Neuronal stem cell (in vitro differentiated cells): Measurements from ENCODE around the gene ARFGAP3.

ENCODE experiments used
- DNase-seq: peaks from one replicate; pipeline ENCODE4 v3.0.0-alpha.2; 2013; ENCODE audit warnings: low spot score
- H2AFZ ChIP-seq: one replicate; pipeline ENCODE4 v1.6.1; 2013; ENCODE audit warnings: mild to moderate bottlenecking, low read length, inconsistent platforms
- H2AK5ac ChIP-seq: 2 replicates; pipeline ENCODE4 v1.6.1; 2013; ENCODE audit warnings: low read depth, mild to moderate bottlenecking, inconsistent platforms, low read length, moderate library complexity, mixed read lengths
- H2BK120ac ChIP-seq: 2 replicates; pipeline ENCODE4 v1.6.1; 2013; ENCODE audit warnings: low read depth, mild to moderate bottlenecking, inconsistent platforms, low read length, moderate library complexity, mixed read lengths
- H2BK12ac ChIP-seq: one replicate; pipeline ENCODE4 v1.6.1; 2013; ENCODE audit warnings: low read length, inconsistent platforms
- H2BK15ac ChIP-seq: 2 replicates; pipeline ENCODE4 v1.6.1; 2013; ENCODE audit warnings: mild to moderate bottlenecking, low read length, inconsistent platforms, mixed read lengths
- H2BK5ac ChIP-seq: one replicate; pipeline ENCODE4 v1.6.1; 2013; ENCODE audit warnings: inconsistent platforms, mild to moderate bottlenecking, low read length, moderate library complexity
- H3K14ac ChIP-seq: one replicate; pipeline ENCODE4 v1.6.1; 2013; ENCODE audit warnings: low read length, inconsistent platforms
- H3K18ac ChIP-seq: 2 replicates; pipeline ENCODE4 v1.6.1; 2013; ENCODE audit warnings: low read length, inconsistent platforms
- H3K23ac ChIP-seq: 2 replicates; pipeline ENCODE4 v1.6.1; 2013; ENCODE audit warnings: low read depth, mild to moderate bottlenecking, mixed read lengths, low read length, inconsistent platforms; ENCODE audit not compliant: poor library complexity
- H3K27ac ChIP-seq: replicated peaks from 3 replicates; pipeline ENCODE4 v1.5.1; 2013; ENCODE audit warnings: low read length, inconsistent platforms
- H3K27me3 ChIP-seq, 3 experiments: 2 replicates each; pipeline ENCODE4 v1.6.1; 2013; ENCODE audit warnings: low read length in 3 of 3, mild to moderate bottlenecking in 2 of 3, inconsistent platforms in 1 of 3, low read depth in 1 of 3, mixed read lengths in 1 of 3, moderate library complexity in 1 of 3; ENCODE audit not compliant: control insufficient read depth in 3 of 3, insufficient read depth in 3 of 3
- H3K36me3 ChIP-seq, 2 donors: replicated peaks in 1 of 2; 2 replicates each; pipeline ENCODE4 v1.6.1; 2013; ENCODE audit warnings: low read length in 2 of 2; ENCODE audit not compliant: control insufficient read depth in 2 of 2, insufficient read depth in 2 of 2
- H3K4ac ChIP-seq: 2 replicates; pipeline ENCODE4 v1.6.1; 2013; ENCODE audit warnings: inconsistent platforms, mild to moderate bottlenecking, low read length, moderate library complexity
- H3K4me1 ChIP-seq, 2 donors: 1 replicate in 1 of 2; 2 replicates in 1 of 2; pipeline ENCODE4 v1.6.1; 2013; ENCODE audit warnings: low read length in 2 of 2, low read depth in 1 of 2; ENCODE audit not compliant: control insufficient read depth in 2 of 2, insufficient read depth in 1 of 2
- H3K4me2 ChIP-seq: one replicate; pipeline ENCODE4 v1.6.1; 2013; ENCODE audit warnings: mild to moderate bottlenecking, low read length, inconsistent platforms; ENCODE audit not compliant: insufficient read depth, poor library complexity, severe bottlenecking
- H3K4me3 ChIP-seq, 2 donors: 2 replicates each; pipeline ENCODE4 v1.5.1; 2013; ENCODE audit warnings: low read length in 2 of 2, mild to moderate bottlenecking in 2 of 2, inconsistent platforms in 1 of 2, moderate library complexity in 1 of 2
- H3K79me1 ChIP-seq: one replicate; pipeline ENCODE4 v1.6.1; 2013; ENCODE audit warnings: low read depth, mild to moderate bottlenecking, inconsistent platforms, low read length, moderate library complexity
- H3K9ac ChIP-seq: one replicate; pipeline ENCODE4 v1.6.1; 2013; ENCODE audit warnings: mild to moderate bottlenecking, low read depth, low read length, inconsistent platforms; ENCODE audit not compliant: poor library complexity
- H3K9me3 ChIP-seq, 2 donors: replicated peaks in 1 of 2; 2 replicates each; pipeline versions ENCODE3 to v1.6.1; 2013; ENCODE audit warnings: low read length in 2 of 2, mild to moderate bottlenecking in 2 of 2, inconsistent platforms in 1 of 2, low read depth in 1 of 2, mixed read lengths in 1 of 2, moderate library complexity in 1 of 2; ENCODE audit not compliant: control insufficient read depth in 2 of 2, insufficient read depth in 1 of 2
- H4K8ac ChIP-seq: one replicate; pipeline ENCODE4 v1.6.1; 2013; ENCODE audit warnings: low read depth, mild to moderate bottlenecking, inconsistent platforms, low read length, moderate library complexity
- H4K91ac ChIP-seq: one replicate; pipeline ENCODE4 v1.6.1; 2013; ENCODE audit warnings: low read length, low read depth, mild to moderate bottlenecking, inconsistent platforms; ENCODE audit not compliant: poor library complexity
- WGBS, 2 donors: extraction: QIAGEN DNeasy Blood & Tissue Kit; methylation state at CpG; one replicate each; pipeline ENCODE4 v1.1.7; 2013; ENCODE audit warnings: missing lambda C conversion rate in 2 of 2, mixed read lengths in 1 of 2; ENCODE audit not compliant: insufficient read length in 2 of 2, insufficient replicate concordance in 1 of 2; ENCODE audit errors: extremely low coverage in 2 of 2; 5-methylcytosine and 5-hydroxymethylcytosine counted together

ARFGAP3 gene

GRCh38 chr22:42877158-42877557 lies 20.1 kb upstream of the ARFGAP3 start:
- Histone ChIP-seq H2BK120ac (no peak overlapping the region), H4K91ac (no peak overlapping the region), H3K79me1 (peaks cover 2% of the 10 kb centered on the region), H3K4me2 (no peak overlapping the region), H3K9ac (no peak overlapping the region), H3K27me3 (no peaks in the 10 kb centered on the region), H2BK12ac (no peak overlapping the region), H3K27ac (no peak overlapping the region), H3K9me3 (peaks cover 0 to 2% of the 10 kb centered on the region in 2 donors), H3K14ac (no peak overlapping the region), H3K4me3 (no peak overlapping the region), H2AK5ac (no peak overlapping the region), H2BK5ac (no peak overlapping the region), H3K36me3 (peaks cover 46 to 97% of the 10 kb centered on the region in 2 donors), H3K18ac (no peak overlapping the region), H3K23ac (no peak overlapping the region), H3K4me1 (no peaks in the 10 kb centered on the region), H4K8ac (no peak overlapping the region), H3K4ac (no peak overlapping the region), H2BK15ac (no peak overlapping the region), H2AFZ (no peak overlapping the region)
- no peak for DNase-seq
- no CpG with 5 or more reads among the region's 8 CpGs for WGBS, 2 donors

GRCh38 chr22:42876041-42876440 lies 19.0 kb upstream of the ARFGAP3 start:
- H3K27ac ChIP-seq, result no peak overlapping the region
- no peak overlapping the region for H3K4me2 ChIP-seq
- no peak overlapping the region for H2BK120ac ChIP-seq
- no peaks in the 10 kb centered on the region for H3K27me3 ChIP-seq
- H3K18ac ChIP-seq, result no peak overlapping the region
- H4K8ac ChIP-seq, result no peak overlapping the region
- peak overlapping the region; percentile 56 for H3K14ac ChIP-seq
- no peak overlapping the region for H3K4me3 ChIP-seq
- H3K9me3 ChIP-seq, result peaks cover 0 to 2% of the 10 kb centered on the region in 2 donors
- no peak overlapping the region for H2BK12ac ChIP-seq
- H3K79me1 ChIP-seq, result peaks cover 2% of the 10 kb centered on the region
- no peak overlapping the region for H2BK5ac ChIP-seq
- H2BK15ac ChIP-seq, result no peak overlapping the region
- no CpG with 5 or more reads among the region's 17 CpGs for WGBS, 2 donors
- peaks cover 52 to 97% of the 10 kb centered on the region in 2 donors for H3K36me3 ChIP-seq
- no peak overlapping the region for H4K91ac ChIP-seq
- peak overlapping the region; percentile 85 for H3K23ac ChIP-seq
- no peak for DNase-seq
- H2AFZ ChIP-seq, result no peak overlapping the region
- peak overlapping the region; percentile 21 for H3K9ac ChIP-seq
- no peak overlapping the region for H2AK5ac ChIP-seq
- no peak overlapping the region for H3K4ac ChIP-seq
- H3K4me1 ChIP-seq, result no peaks in the 10 kb centered on the region

- Histone ChIP-seq H4K91ac (no peak overlapping the region), H2BK120ac (no peak overlapping the region), H4K8ac (no peak overlapping the region), H2BK5ac (no peak overlapping the region), H3K23ac (no peak overlapping the region), H3K27ac (no peak overlapping the region), H2AFZ (no peak overlapping the region), H3K27me3 (no peaks in the 10 kb centered on the region), H3K4me3 (no peak overlapping the region), H3K36me3 (peaks cover 49 to 96% of the 10 kb centered on the region in 2 donors), H3K4me2 (no peak overlapping the region), H3K9ac (no peak overlapping the region), H3K4ac (no peak overlapping the region), H3K14ac (no peak overlapping the region), H2BK12ac (no peak overlapping the region), H3K18ac (no peak overlapping the region), H3K9me3 (peaks cover 0 to 2% of the 10 kb centered on the region in 2 donors), H3K79me1 (peaks cover 2% of the 10 kb centered on the region), H2BK15ac (no peak overlapping the region), H2AK5ac (no peak overlapping the region), H3K4me1 (no peaks in the 10 kb centered on the region)
- DNase-seq, result no peak
- no CpG with 5 or more reads among the region's 7 CpGs for WGBS, 2 donors
Observed at GRCh38 chr22:42874010-42874409, 16.9 kb upstream of the ARFGAP3 start.

DNA sequence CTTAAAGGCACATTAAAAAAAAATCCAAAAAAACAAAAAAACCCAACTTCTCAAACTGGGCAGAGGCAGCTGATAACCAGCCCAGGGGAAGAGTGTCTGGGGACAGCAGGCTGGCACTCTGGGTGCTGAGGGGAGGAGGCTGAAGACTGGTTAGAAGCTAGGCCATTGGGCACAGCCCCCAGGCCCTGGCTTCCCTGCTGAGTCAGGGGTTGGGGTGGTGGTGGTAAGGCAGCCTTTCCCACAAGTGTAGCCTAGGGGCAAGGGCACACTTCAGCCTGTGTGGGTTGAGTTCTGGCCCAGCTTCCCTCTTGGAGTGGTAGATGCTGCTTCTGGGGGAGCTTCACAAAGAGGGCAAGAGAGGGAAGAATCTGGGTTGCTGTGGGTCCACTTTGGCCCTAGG lies 16.3 kb upstream of the ARFGAP3 start:
- H3K27ac ChIP-seq, result no peak overlapping the region
- no peak overlapping the region for H2AK5ac ChIP-seq
- peaks cover 44 to 96% of the 10 kb centered on the region in 2 donors for H3K36me3 ChIP-seq
- H2BK15ac ChIP-seq, result no peak overlapping the region
- no peak overlapping the region for H3K9ac ChIP-seq
- no peak overlapping the region for H3K23ac ChIP-seq
- no peak overlapping the region for H2AFZ ChIP-seq
- H3K4me1 ChIP-seq, result no peaks in the 10 kb centered on the region
- H3K4ac ChIP-seq, result no peak overlapping the region
- H3K4me3 ChIP-seq, result no peak overlapping the region
- no peak overlapping the region for H4K8ac ChIP-seq
- no peak for DNase-seq
- H3K27me3 ChIP-seq, result no peaks in the 10 kb centered on the region
- H3K14ac ChIP-seq, result no peak overlapping the region
- H3K79me1 ChIP-seq, result peaks cover 4% of the 10 kb centered on the region
- H2BK5ac ChIP-seq, result no peak overlapping the region
- H4K91ac ChIP-seq, result no peak overlapping the region
- H3K4me2 ChIP-seq, result no peak overlapping the region
- H3K9me3 ChIP-seq, result peaks cover 0 to 2% of the 10 kb centered on the region in 2 donors
- H3K18ac ChIP-seq, result no peak overlapping the region
- no peak overlapping the region for H2BK12ac ChIP-seq
- H2BK120ac ChIP-seq, result no peak overlapping the region
